ENCODE measurements around the gene SETDB2.

GRCh38 chr13:49481788-49482187, 37.7 kb downstream of the SETDB2 start:
- TF ChIP-seq EZH2 (IDR thresholded peaks at IDR 0.05; ENCODE audit: borderline replicate concordance, insufficient read depth, low read length, poor library complexity, severe bottlenecking) (no peak), RAD21 (conservative IDR thresholded peaks at IDR 0.05) (no peak), EP300 (conservative IDR thresholded peaks at IDR 0.05; ENCODE audit: poor library complexity, severe bottlenecking) (no peak), CTCF (IDR thresholded peaks at IDR 0.05; ENCODE audit: poor library complexity, severe bottlenecking) (no peak), SMC3 (conservative IDR thresholded peaks at IDR 0.05; ENCODE audit: poor library complexity) (no peak), POLR2AphosphoS5 (IDR thresholded peaks at IDR 0.05) (no peak), TAF1 (IDR thresholded peaks at IDR 0.05; ENCODE audit: low read depth) (no peak)
